ENCODE data around the gene FAM163B.

Gene FAM163B

DNA sequence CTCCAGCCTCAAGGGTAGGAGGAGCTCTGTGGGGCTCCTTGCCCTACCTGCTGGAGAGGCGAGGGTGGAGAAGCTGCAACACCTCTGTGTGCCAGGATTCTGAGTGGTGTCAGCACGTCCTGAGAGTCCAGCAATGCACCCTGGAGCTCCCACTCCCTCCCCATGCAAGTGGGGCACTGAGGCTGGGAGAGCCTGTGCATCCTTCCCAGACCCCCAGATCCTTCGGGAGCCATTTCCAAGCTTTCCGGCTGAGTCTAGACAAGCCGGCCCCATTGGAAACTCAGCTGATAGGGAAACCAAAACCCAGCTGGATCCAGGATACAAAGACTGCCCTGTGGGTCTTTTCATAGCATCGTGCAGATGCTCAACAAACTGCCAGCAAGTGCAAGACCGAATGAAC is 1.8 kb downstream of the FAM163B start:
- no peak for DNase-seq (ENCODE audit: low read depth)

DNA sequence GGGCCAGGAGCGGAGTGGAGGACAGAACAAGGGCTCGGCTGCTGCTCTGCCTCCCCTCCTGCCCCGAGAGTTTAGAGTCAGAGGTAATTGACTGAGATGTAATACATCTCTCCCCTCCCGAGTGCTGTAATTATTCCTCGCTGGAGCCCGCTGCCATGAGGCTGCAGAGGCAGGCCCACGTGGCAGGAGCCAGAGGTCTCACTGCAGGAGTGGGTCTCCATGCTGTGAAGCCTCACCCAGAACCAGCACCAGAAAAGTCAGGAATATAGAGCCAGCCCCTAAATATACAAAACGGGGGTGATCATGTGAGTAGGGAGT is 2.5 kb downstream of the FAM163B start:
- TF ChIP-seq, protein P1, sequence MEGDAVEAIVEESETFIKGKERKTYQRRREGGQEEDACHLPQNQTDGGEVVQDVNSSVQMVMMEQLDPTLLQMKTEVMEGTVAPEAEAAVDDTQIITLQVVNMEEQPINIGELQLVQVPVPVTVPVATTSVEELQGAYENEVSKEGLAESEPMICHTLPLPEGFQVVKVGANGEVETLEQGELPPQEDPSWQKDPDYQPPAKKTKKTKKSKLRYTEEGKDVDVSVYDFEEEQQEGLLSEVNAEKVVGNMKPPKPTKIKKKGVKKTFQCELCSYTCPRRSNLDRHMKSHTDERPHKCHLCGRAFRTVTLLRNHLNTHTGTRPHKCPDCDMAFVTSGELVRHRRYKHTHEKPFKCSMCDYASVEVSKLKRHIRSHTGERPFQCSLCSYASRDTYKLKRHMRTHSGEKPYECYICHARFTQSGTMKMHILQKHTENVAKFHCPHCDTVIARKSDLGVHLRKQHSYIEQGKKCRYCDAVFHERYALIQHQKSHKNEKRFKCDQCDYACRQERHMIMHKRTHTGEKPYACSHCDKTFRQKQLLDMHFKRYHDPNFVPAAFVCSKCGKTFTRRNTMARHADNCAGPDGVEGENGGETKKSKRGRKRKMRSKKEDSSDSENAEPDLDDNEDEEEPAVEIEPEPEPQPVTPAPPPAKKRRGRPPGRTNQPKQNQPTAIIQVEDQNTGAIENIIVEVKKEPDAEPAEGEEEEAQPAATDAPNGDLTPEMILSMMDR (IDR thresholded peaks at IDR 0.05; ENCODE audit: control insufficient read depth, insufficient read depth, low read depth, low read length, missing control alignments), result no peak
- no peak for DNase-seq (ENCODE audit: low read depth)
- no peak overlapping the region for H3K4me3 ChIP-seq (ENCODE audit: control insufficient read depth, low read depth, low read length)

More for the DNA sequence above, 1.8 kb downstream of the FAM163B start:
- TF ChIP-seq, protein P1 (IDR thresholded peaks at IDR 0.05; ENCODE audit: control insufficient read depth, insufficient read depth, low read depth, low read length, missing control alignments), result no peak
- no peak overlapping the region for H3K4me3 ChIP-seq (ENCODE audit: control insufficient read depth, low read depth, low read length)

DNA sequence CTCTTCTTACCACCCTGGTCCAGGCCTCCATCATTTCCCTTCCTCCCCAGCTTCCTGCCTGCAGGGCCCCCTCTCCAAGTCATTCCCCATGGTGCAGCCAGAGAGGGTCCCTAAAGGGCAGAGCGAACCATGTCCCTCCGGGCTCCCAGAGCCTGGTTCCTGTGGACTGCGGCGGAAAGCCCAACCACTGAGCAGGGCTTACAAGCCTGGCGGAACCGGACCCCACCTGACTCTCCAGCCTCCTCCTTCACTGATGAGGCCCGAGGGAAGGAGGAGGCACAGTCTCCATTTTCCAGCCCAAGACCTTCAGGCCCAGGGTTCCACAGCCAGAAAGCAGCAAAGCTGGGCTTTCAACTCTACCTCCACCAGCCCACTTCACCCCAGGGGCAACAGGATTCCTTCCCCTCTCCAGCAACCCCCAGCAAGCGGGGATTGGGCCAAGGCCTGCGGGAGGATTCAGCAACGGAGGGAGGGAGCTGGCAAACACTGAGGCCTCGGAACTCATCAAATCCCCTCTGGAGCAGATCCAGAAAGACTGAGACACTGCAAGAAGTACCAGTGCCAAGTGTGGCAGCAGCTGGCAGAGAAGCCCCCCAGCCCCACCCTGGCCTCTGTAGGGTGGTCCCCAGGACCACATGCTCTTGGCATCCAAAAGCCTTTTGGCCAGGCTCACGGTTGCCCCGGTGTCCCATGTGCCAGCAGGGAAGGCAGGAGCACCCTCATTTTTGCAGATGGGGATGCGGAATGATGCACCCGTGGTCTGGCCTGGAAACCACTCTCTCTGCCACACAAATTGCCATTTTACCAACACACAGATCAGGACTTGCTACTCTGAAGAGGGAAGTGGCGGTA is 3.1 kb downstream of the FAM163B start:
- H3K4me3 ChIP-seq (ENCODE audit: control insufficient read depth, low read depth, low read length), result no peak overlapping the region
- TF ChIP-seq, protein P1 (IDR thresholded peaks at IDR 0.05; ENCODE audit: control insufficient read depth, insufficient read depth, low read depth, low read length, missing control alignments), result no peak
- no peak for DNase-seq (ENCODE audit: low read depth)

DNA sequence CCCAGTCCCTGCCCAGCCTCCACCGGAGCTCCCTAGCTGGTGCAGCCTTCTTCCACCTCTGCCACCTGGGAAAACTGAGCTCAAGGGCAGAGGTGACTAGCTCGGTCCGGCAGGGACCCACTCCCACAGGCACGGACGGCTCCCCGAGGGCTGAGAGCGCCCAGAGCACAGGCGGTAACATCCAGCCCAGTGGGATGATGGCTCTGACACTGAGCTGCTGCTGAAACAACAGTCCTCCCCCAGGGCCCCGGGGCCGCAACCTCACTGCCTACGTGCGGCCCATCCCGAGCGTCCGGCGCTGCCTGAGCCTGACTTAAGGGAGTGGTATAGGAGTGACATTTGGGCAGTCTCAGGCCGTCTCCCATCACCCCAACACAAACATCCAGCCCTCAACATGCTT is 3.7 kb downstream of the FAM163B start:
- DNase-seq (ENCODE audit: low read depth), result no peak
- TF ChIP-seq, protein P1 (IDR thresholded peaks at IDR 0.05; ENCODE audit: control insufficient read depth, insufficient read depth, low read depth, low read length, missing control alignments), result no peak
- H3K4me3 ChIP-seq (ENCODE audit: control insufficient read depth, low read depth, low read length), result no peak overlapping the region

DNA sequence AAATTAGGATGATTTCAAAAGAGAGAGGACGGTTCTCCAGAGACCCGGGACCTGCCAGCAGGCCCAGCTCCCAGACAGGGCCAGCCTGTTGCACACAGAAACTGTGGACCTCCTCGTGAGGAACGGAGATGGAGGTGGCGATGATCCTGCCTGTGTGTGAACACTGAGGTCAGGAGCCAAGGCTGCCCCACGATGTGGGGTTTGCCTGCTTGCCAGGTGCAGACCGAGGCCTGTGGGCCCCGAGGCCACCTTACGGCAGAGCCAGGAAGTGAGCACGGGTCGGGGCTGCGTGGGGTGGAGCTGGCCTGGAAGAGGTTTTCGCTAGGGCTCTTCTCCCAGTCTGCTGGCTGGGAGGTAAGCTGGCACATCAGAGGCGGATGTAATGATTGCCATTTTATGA is 4.3 kb downstream of the FAM163B start:
- no peak for DNase-seq (ENCODE audit: low read depth)
- TF ChIP-seq, protein P1 (IDR thresholded peaks at IDR 0.05; ENCODE audit: control insufficient read depth, insufficient read depth, low read depth, low read length, missing control alignments), result no peak
- H3K4me3 ChIP-seq (ENCODE audit: control insufficient read depth, low read depth, low read length), result no peak overlapping the region

DNA sequence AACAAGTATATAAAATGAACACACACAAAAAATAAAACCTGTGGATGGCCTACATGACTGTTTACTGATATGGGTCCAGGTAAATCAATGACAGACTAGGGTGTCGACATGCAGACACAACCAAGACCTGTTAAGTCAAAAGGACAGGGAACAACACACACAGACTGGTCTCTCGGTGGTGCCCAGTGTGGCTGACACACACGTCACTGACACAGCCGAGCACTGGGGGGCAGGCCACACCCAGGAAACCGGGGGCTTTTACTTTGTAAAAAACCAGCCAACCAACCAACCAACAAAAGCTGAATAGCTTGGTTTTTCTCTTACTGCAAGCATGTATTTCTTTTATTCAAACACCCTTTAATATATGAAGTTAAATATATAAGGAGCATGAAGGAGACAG is 5.0 kb downstream of the FAM163B start:
- H3K4me3 ChIP-seq (ENCODE audit: control insufficient read depth, low read depth, low read length), result no peak overlapping the region
- DNase-seq (ENCODE audit: low read depth), result no peak
- TF ChIP-seq, protein P1 (IDR thresholded peaks at IDR 0.05; ENCODE audit: control insufficient read depth, insufficient read depth, low read depth, low read length, missing control alignments), result peak; percentile 1
